NCI-H1930 (cell line): ENCODE measurements around the gene MYRIP.

ENCODE experiments used
- DNase-seq, 2 experiments: peaks; one replicate each; lab custom pipeline; 2025; lab: John Stamatoyannopoulos, UW

Gene MYRIP

GRCh38 chr3:40189118-40189517 lies 379.7 kb downstream of the MYRIP start:
- DNase-seq = no peak

- DNase-seq = no peak
Measured at GRCh38 chr3:40190056-40190455, 380.6 kb downstream of the MYRIP start.

- DNase-seq = no peak
Measured at GRCh38 chr3:40191251-40191650, 381.8 kb downstream of the MYRIP start.

- peak in 1 of 2 experiments; percentile 8 for DNase-seq
Measured at GRCh38 chr3:40191850-40192448, 382.5 kb downstream of the MYRIP start.

GRCh38 chr3:40192628-40193027 lies 383.2 kb downstream of the MYRIP start:
- no peak for DNase-seq

- no peak for DNase-seq
Measured at GRCh38 chr3:40196966-40197365, 387.6 kb downstream of the MYRIP start.

- no peak for DNase-seq
Measured at GRCh38 chr3:40200692-40201316, 391.4 kb downstream of the MYRIP start.

- no peak for DNase-seq
Measured at GRCh38 chr3:40201770-40202169, 392.4 kb downstream of the MYRIP start.

GRCh38 chr3:40206522-40206921 lies 397.1 kb downstream of the MYRIP start:
- DNase-seq = no peak

- DNase-seq = no peak
Measured at GRCh38 chr3:40207796-40208195, 398.4 kb downstream of the MYRIP start.

GRCh38 chr3:40208251-40208650 lies 398.8 kb downstream of the MYRIP start:
- DNase-seq = no peak

- no peak for DNase-seq
Measured at GRCh38 chr3:40211579-40211978, 402.2 kb downstream of the MYRIP start.

- no peak for DNase-seq
Measured at GRCh38 chr3:40213556-40213955, 404.1 kb downstream of the MYRIP start.

- no peak for DNase-seq
Measured at GRCh38 chr3:40215015-40215414, 405.6 kb downstream of the MYRIP start.

GRCh38 chr3:40216471-40216870 lies 407.1 kb downstream of the MYRIP start:
- DNase-seq = no peak

- no peak for DNase-seq
Measured at GRCh38 chr3:40223856-40224255, 414.4 kb downstream of the MYRIP start.

GRCh38 chr3:40224796-40225515 lies 415.5 kb downstream of the MYRIP start:
- DNase-seq = no peak

GRCh38 chr3:40226636-40227035 lies 417.2 kb downstream of the MYRIP start:
- no peak for DNase-seq

- DNase-seq = no peak
Measured at GRCh38 chr3:40228792-40229350, 419.5 kb downstream of the MYRIP start.

- DNase-seq = no peak
Measured at GRCh38 chr3:40229386-40229785, 420.0 kb downstream of the MYRIP start.

- no peak for DNase-seq
Measured at GRCh38 chr3:40229963-40230362, 420.6 kb downstream of the MYRIP start.

GRCh38 chr3:40230382-40230781 lies 421.0 kb downstream of the MYRIP start:
- DNase-seq = no peak

- DNase-seq = no peak
Measured at GRCh38 chr3:40232626-40233025, 423.2 kb downstream of the MYRIP start.
